RWPE1 (cell line): Measurements from ENCODE around the gene RPL10.
A peak's percentile ranks its signal among the peaks of the same experiment; 100 is the strongest.

Experiments used
- CTCF ChIA-PET: fragments of 350-600 bp; sonication (Branson Sonifier 250); formaldehyde crosslinking; extraction: SDS; loops from one replicate; lab custom pipeline; 2021; lab: Yijun Ruan, JAX
- POLR2A ChIA-PET: fragments of 400-600 bp; formaldehyde crosslinking; extraction: SDS; loops from one replicate; lab custom pipeline; 2020; ENCODE audit warnings: antibody characterized with exemption; ENCODE audit not compliant: low non-redundant PET; lab: Yijun Ruan, JAX
- DNase-seq: peaks from one replicate; pipeline ENCODE4 v3.0.0; 2012; ENCODE audit warnings: low spot score
- H3K27ac ChIP-seq: fragments of 450-650 bp; 2 replicates; pipeline ENCODE4 v1.5.1; 2017
- CTCF ChIP-seq: fragments of 450-650 bp; conservative IDR thresholded peaks from 2 replicates; pipeline ENCODE4 v1.5.1; 2017; ENCODE audit warnings: low read depth, mild to moderate bottlenecking

Gene RPL10

GRCh38 chrX:154379569-154379951 lies 18.6 kb upstream of the RPL10 start:
- CTCF ChIA-PET: no interaction called here
- TF ChIP-seq CTCF: no peak
- no peak for DNase-seq

DNA sequence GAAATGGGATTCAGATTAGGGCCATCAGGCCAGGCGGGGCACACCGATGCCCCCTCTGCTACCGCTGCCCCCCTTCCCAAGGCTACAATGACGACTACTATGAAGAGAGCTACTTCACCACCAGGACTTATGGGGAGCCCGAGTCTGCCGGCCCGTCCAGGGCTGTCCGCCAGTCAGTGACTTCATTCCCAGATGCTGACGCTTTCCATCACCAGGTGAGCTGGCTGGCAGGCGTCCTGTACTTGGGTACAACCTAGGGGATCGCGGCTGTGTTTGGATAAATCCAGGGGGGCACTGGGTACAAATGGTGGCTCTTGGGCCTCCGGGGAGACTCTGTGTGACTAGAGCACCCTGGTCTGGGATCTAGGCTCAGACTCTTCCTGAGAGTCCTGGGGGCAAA lies 18.0 kb upstream of the RPL10 start:
- no peak for DNase-seq
- ChIA-PET POLR2A (no interaction called here), CTCF (no interaction called here)
- peak overlapping the region; percentile 86 for H3K27ac ChIP-seq
- TF ChIP-seq CTCF: no peak

More at GRCh38 chrX:154379569-154379951, 18.6 kb upstream of the RPL10 start:
- POLR2A ChIA-PET: no interaction called here
- peak overlapping the region; percentile 86 for H3K27ac ChIP-seq

GRCh38 chrX:154380787-154381186 lies 17.4 kb upstream of the RPL10 start:
- ChIA-PET POLR2A (no interaction called here), CTCF (no interaction called here)
- no peak for TF ChIP-seq CTCF
- DNase-seq: no peak
- H3K27ac ChIP-seq: peak overlapping the region; percentile 86

- DNase-seq: no peak
These were observed 16.9 kb upstream of the RPL10 start for GRCh38 chrX:154381271-154381670.

GRCh38 chrX:154382483-154383069 lies 15.6 kb upstream of the RPL10 start:
- CTCF ChIA-PET: interaction anchor here (0.6 to 3.0 kb wide), 2 partner anchors 9 to 65 kb away, joined by 3 to 13 read pairs; partner anchors contain the start of gene FLNA
- peak overlapping the region; percentile 86 for H3K27ac ChIP-seq
- POLR2A ChIA-PET: no interaction called here
- no peak for DNase-seq
- TF ChIP-seq CTCF: no peak

More at GRCh38 chrX:154381271-154381670, 16.9 kb upstream of the RPL10 start:
- H3K27ac ChIP-seq: peak overlapping the region; percentile 86
- POLR2A ChIA-PET: no interaction called here
- no peak for TF ChIP-seq CTCF
- CTCF ChIA-PET: interaction anchor here (3.0 kb wide), 1 partner anchor 8 kb away, joined by 13 read pairs; the partner anchor contains the start of gene FLNA

GRCh38 chrX:154383359-154384283 lies 14.6 kb upstream of the RPL10 start:
- peak overlapping the region; percentile 86 for H3K27ac ChIP-seq
- no peak for DNase-seq
- POLR2A ChIA-PET: no interaction called here
- CTCF ChIA-PET: interaction anchor here (3.0 kb wide), 1 partner anchor 10 kb away, joined by 13 read pairs; the partner anchor contains the start of gene FLNA
- no peak for TF ChIP-seq CTCF
